ENCODE results near the gene CHKB. TPM values are rescaled to one million over a fixed set of nuclear protein-coding genes. Genes with fewer than 3 reads are reported as not detected.

CHKB gene
- total and polyA plus RNA-seq, 2 of the 4 experiments (the other 2 are of a cell fraction): 8.1 to 36.9 TPM

DNA sequence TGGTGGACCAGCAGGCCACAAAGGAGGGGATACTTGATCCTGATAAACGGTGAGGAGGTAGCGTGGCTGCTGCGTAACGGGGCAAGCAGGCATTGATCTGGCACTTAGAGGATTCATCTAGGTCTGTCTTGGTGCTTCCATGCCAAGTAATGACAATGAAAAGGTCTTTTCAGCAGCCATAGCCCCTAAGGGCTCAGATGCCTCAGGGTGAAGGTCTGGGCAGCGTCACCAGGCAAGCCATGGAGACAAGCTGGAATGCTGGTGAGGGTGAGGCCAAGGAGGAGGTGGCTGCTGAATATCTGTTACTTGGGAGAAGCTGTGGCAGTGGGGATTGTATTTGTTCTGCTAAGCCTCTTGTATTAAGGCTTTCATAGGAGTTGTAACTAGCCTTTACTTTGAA, 4.8 kb upstream of the CHKB start:
- Histone ChIP-seq H4K8ac (ENCODE audit: low read depth in 2 of 2, low read length in 2 of 2) (no peak overlapping the region), H3K23ac (ENCODE audit: low read depth, low read length) (no peak overlapping the region), H2AK5ac (ENCODE audit: low read depth, low read length) (no peak overlapping the region), H3K4me1 (ENCODE audit: control insufficient read depth, insufficient read depth, low read length) (no peaks in the 10 kb centered on the region), H3K4ac (ENCODE audit: low read depth, low read length) (no peak overlapping the region), H3K9me1 (ENCODE audit: insufficient read depth, low read length) (no peaks in the 10 kb centered on the region; the same call in 1 of the 2 replicates), H4K91ac (ENCODE audit: insufficient read depth, low read depth, low read length) (no peak overlapping the region), H2AK9ac (replicated peaks; ENCODE audit: low read depth, low read length, poor library complexity) (no peak overlapping the region), H2BK5ac (ENCODE audit: low read depth, low read length, poor library complexity, severe bottlenecking) (no peak overlapping the region), H3K27ac (ENCODE audit: insufficient read depth, low read length) (no peak overlapping the region), H3K4me2 (ENCODE audit: low read depth, low read length) (no peak overlapping the region), H3K9me3 (ENCODE audit: control insufficient read depth, insufficient read depth, low read length) (0 out of 2 replicates have a peak, but pooled peaks cover 2% of the 10 kb centered on the region), H2BK15ac (ENCODE audit: low read depth, low read length) (no peak overlapping the region), H3K18ac (ENCODE audit: low read depth, low read length) (no peak overlapping the region), H3K56ac (ENCODE audit: extremely low read depth, insufficient read depth, low read length) (no peak overlapping the region), H2BK20ac (ENCODE audit: low read depth, low read length) (no peak overlapping the region), H3K79me1 (ENCODE audit: low read depth in 1 of 2, low read length in 2 of 2) (peaks cover 8 to 10% of the 10 kb centered on the region in 2 experiments; a peak in 3 of 4 replicates), H3K9ac (ENCODE audit: low read depth, low read length) (no peak overlapping the region), H3K4me3 (ENCODE audit: insufficient read depth, low read depth, low read length) (no peak overlapping the region), H3K27me3 (ENCODE audit: control insufficient read depth, insufficient read depth, low read length) (peaks cover 2% of the 10 kb centered on the region; the same call in 1 of the 2 replicates), H3K14ac (replicated peaks; ENCODE audit: low read depth, low read length) (no peak overlapping the region), H4K20me1 (ENCODE audit: insufficient read depth, low read length) (no peaks in the 10 kb centered on the region; the same call in 1 of the 2 replicates), H4K5ac (ENCODE audit: low read depth, low read length) (no peak overlapping the region), H3K36me3 (ENCODE audit: control insufficient read depth, insufficient read depth, low read length) (no peaks in the 10 kb centered on the region), H2BK120ac (ENCODE audit: low read depth, low read length) (no peak overlapping the region), H2AFZ (replicated peaks; ENCODE audit: low read length, poor library complexity) (no peak overlapping the region)
- TF ChIP-seq CHD1 (IDR thresholded peaks at IDR 0.05; ENCODE audit: low read depth, low read length) (no peak), NFE2L2 (IDR thresholded peaks at IDR 0.05; ENCODE audit: low read depth, low read length) (no peak), RCOR1 (IDR thresholded peaks at IDR 0.05; ENCODE audit: insufficient replicate concordance, low read length) (no peak), USF2 (IDR thresholded peaks at IDR 0.05; ENCODE audit: low read depth, low read length) (no peak), POLR2A (IDR thresholded peaks at IDR 0.05; ENCODE audit: low read depth, low read length) (no peak), CEBPB (IDR thresholded peaks at IDR 0.05; ENCODE audit: low read depth, low read length) (no peak), BHLHE40 (IDR thresholded peaks at IDR 0.05; ENCODE audit: low read depth, low read length) (no peak), RAD21 (IDR thresholded peaks at IDR 0.05; ENCODE audit: low read length) (no peak), RFX5 (IDR thresholded peaks at IDR 0.05; ENCODE audit: low read depth, low read length) (no peak), SMC3 (IDR thresholded peaks at IDR 0.05; ENCODE audit: low read depth, low read length) (no peak), MAZ (IDR thresholded peaks at IDR 0.05; ENCODE audit: borderline replicate concordance, low read depth, low read length) (no peak)
- no TSS peak for BruUV-seq (replicated peaks)
- in situ Hi-C loops (cut with MboI; ENCODE audit: low sequenced_read_pairs) (no loop called here), intact Hi-C loops (cut with micrococcal nuclease) (no loop called here), dilution Hi-C loops (cut with HindIII; ENCODE audit: low sequenced_read_pairs, unreplicated experiment) (no loop called here)
- no peak for DNase-seq
- ATAC-seq (ENCODE audit: low read depth): no peak
- ChIA-PET POLR2A (ENCODE audit: unreplicated experiment) (no interaction called here), CTCF (interaction anchor here (0.8 kb wide), 1 partner anchor 48 kb away, joined by 3 read pairs; no protein-coding TSS in a partner anchor)
- WGBS, 2 experiments (ENCODE audit: extremely low coverage in 2 of 2, insufficient read length in 1 of 2): no CpG with 5 or more reads among the region's 5 CpGs
